Astrocyte of the hippocampus (primary cell): Measurements from ENCODE around the gene WDR72.
A peak's percentile ranks its signal among the peaks of the same experiment; 100 is the strongest.
"Not testable (repeated sequence)": the region's sequence is repeated elsewhere in the genome, so short reads cannot be mapped to it uniquely, and the experiment has no call there.

ENCODE experiments used
- DNase-seq: peaks from one replicate; pipeline ENCODE4 v3.0.0; 2011; ENCODE audit warnings: low read depth, low spot score

The WDR72 gene

GRCh38 chr15:53759411-53759931 lies at the start of gene WDR72:
WDR72 (minus strand) TSS chr15:53759663; CDS start chr15:53733149, 26,514 bp downstream.
- peak; percentile 28 for DNase-seq

GRCh38 chr15:53808058-53808706 lies 48.7 kb upstream of the WDR72 start:
- DNase-seq, result peak; percentile 7

GRCh38 chr15:53807501-53807900 lies 48.0 kb upstream of the WDR72 start:
- DNase-seq, result no peak

- no peak for DNase-seq
These were observed 43.2 kb upstream of the WDR72 start for GRCh38 chr15:53802672-53803071.

GRCh38 chr15:53791581-53791980 lies 32.1 kb upstream of the WDR72 start:
- DNase-seq, result no peak

- DNase-seq, result no peak
These were observed 30.4 kb upstream of the WDR72 start for GRCh38 chr15:53789654-53790375.

DNA sequence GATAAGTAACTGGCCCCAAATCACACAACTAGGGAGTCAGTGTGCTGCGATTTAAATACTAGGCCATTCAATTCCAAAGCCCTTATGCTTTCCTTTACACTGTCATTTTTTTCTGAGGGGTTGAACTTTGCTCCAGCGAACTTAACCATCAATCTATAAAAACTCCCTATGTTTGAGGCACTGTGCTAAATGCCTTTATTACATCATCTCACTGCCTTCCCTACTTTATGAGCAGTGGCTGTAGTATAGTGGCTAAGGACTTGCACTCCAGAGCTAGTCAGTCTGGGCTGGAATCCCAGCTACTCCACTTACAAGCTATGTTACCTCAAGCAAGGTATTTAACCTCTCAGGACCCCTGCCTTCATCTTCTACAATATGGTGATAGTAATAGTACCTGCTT lies 26.9 kb upstream of the WDR72 start:
- DNase-seq, result no peak

- DNase-seq, result not testable (repeated sequence)
These were observed 25.8 kb upstream of the WDR72 start for GRCh38 chr15:53785241-53785640.

GRCh38 chr15:53762916-53763315 lies 3.5 kb upstream of the WDR72 start:
- DNase-seq, result no peak

- DNase-seq, result peak; percentile 1
These were observed 1.1 kb downstream of the WDR72 start for GRCh38 chr15:53758412-53758811.

- DNase-seq, result no peak
These were observed 1.6 kb downstream of the WDR72 start for GRCh38 chr15:53757906-53758305.

DNA sequence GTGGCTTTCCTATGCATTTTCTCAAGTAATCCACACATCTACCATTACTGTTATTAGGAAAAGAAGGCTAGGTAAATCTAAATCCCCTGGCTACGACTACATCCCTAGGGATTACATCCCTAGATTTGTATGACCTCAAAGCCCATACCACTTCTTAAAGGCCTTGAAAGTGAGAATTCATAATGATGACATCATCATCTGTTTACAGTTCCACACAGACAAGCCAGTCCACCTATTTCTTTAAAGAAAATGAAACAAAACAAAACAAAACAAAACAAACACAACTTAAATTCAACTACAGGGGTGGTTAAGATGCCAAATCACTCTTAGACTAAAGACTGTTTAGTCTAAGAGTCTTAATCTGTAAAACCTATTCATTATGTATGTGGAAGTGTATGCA lies 5.7 kb downstream of the WDR72 start:
- DNase-seq, result no peak

DNA sequence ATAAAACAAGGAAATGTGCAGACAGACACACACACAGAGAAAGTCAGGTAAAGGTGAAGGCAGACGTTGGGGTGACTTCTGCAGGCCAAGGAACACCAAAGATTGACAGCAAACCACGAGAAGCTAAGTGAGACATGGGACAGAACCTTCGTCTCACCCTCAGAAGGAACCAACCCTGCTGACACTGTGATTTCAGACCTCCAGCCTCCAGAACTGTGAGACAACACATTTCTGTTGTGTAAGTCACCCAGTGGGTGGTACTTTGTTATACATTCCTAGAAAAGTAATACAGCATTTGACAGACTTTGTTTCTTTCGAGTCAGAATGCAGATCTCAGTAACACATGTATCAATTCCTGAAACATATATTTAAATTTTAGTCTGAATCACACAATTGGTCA lies 7.1 kb downstream of the WDR72 start:
- DNase-seq, result no peak

DNA sequence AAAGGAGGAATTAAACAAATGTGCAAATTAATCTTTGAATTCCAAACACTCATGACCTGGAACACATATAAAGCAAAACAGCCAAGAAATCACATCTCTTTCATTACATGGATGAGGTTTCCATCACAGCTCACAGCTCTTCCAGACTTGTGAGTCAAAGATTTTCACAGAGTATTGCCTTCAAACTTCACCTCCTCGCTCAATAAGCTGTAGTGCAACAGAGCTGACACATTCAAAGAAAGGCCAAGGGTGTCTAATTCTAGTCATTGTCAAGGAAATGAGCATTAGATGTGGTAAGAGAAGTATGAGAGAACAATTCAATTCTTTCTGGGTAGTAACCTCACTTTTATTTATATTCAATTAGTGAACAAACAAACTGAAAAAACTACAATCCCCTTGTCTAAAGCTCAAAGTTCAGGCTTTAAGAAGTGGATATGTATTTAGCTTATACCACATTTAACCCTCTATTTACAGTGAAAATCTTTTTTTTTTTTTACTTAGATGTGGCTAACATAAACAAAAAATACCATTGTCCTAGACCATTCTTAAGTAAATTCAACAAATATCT lies 11.9 kb downstream of the WDR72 start:
- no peak for DNase-seq

DNA sequence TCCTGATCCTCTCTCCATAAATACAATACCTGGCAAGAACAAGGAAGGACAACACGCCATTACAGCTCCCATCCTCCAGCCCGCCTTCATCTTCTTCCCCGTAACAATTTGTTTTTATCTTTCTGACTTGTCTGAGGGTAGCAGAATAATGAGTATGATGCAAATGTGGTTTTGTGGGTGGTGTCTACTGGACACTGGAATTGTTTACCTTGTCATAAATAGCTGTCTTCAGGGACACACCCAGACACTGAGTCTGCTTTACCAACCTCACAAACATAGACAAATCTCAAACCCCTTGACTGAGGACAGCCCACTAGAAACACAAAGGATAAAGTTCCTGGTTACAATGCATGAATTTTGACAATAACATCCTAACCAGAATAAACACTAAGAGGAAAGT lies 13.4 kb downstream of the WDR72 start:
- DNase-seq, result no peak

DNA sequence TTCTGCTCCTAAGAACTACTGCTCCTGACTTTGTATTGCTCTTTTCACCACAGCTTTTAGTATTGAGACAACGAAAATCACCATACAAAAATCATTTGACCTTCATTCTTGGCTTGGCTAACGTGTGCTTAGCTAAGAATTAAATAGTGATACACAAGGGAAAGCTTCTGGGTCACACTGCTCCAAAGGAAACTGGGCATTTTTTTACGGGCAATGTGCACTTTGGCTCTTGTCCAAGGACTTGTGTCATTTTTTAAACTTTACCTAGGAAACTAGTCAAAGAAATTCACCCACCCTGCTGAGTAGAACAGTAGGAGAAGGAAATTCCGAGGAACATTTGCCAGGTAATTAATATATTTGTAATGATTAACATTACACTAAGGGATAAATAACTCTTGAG lies 19.8 kb downstream of the WDR72 start:
- no peak for DNase-seq

GRCh38 chr15:53739187-53739586 lies 20.3 kb downstream of the WDR72 start:
- DNase-seq, result no peak

- DNase-seq, result no peak
These were observed 38.0 kb downstream of the WDR72 start for GRCh38 chr15:53721334-53722087.

- peak; percentile 23 for DNase-seq
These were observed 42.3 kb downstream of the WDR72 start for GRCh38 chr15:53716909-53717876.

- DNase-seq, result no peak
These were observed 46.2 kb downstream of the WDR72 start for GRCh38 chr15:53713218-53713617.

- DNase-seq, result no peak
These were observed 48.6 kb downstream of the WDR72 start for GRCh38 chr15:53710906-53711305.
